ENCODE results near the gene PPP1R14C. TPM values are rescaled to one million over a fixed set of nuclear protein-coding genes. Genes with fewer than 3 reads are reported as not detected.

PPP1R14C gene
- total RNA-seq, 2 donors from 2014 or later = not detected

DNA sequence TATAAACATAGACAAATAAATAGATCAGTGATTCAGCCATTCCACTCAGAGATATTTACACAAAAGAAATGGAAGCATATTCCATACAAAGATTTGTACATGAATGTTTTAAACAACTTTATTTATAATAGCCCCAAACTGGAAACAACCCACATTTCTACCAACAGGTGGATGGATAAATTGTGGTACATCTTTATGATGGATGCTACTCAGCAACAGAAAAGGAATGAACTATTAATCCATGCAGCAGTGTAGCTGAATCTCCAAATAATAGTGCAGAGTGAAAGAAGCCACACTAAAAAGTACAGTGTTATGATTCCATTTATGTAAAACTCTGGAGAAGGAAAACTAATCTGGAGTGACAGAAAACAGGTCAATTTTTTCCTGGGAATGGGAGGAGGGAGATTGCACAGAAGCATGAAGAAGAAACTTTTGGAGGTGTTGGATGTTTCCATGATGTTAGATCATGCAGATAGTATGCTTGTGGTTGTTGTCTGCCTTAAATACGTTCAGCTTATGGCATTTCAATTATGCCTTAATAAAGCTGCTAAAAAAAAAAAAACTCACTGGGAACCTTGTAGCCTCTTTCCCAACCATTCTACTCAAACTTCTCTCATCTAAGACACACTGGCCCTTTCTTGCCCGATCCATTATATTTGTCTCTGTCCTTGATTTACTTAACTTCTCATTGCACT, 100.9 kb downstream of the PPP1R14C start:
- no peak for ATAC-seq (replicated peaks)
- no peak overlapping the region for H3K4me3 Mint-ChIP-seq
- no peaks in the 10 kb centered on the region for H3K36me3 Mint-ChIP-seq (ENCODE audit: low read depth)
- peaks cover 5% of the 10 kb centered on the region for H3K27me3 Mint-ChIP-seq
- H3K9me3 Mint-ChIP-seq = peaks cover 6% of the 10 kb centered on the region
- H3K27ac Mint-ChIP-seq = no peak overlapping the region
- H3K4me1 Mint-ChIP-seq = peaks cover 5% of the 10 kb centered on the region

DNA sequence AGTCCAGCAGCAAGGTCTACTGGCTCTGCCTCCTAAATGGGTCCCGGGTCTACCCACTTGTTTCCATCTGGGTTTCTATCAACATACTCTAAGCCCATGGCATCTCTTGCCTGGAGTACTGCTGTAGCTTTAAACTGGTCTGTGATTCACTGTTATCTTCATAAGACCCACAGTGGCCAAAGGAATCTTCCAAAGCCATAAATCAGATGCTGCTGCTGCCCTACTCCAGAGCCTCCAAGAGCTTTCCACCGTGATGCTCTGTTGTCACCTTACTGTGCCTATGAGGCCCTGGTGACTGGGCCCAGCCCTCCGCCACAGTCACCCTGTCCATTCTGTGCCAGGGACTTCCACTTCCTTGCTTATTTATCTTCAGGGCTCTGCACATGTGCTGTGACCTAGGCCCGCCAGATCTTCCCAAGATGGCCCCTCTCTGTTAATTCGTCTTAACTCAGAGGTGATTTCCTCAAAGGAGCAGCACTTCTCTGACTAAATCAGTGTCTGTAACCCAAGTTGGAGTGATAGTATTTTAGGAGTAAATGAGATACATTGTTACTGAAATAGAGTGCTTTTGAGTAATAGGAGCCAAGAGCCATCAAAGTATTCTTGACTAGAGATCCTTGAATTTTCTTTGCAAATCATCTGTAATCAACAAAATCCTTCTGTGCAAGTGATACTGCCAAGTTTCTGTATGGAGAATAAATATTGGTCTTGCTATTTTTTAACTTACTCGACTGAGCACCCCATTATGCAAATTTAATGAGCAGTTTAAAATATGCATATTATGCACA, 102.5 kb downstream of the PPP1R14C start:
- Mint-ChIP-seq H3K36me3 (ENCODE audit: low read depth) (no peaks in the 10 kb centered on the region), H3K27ac (no peak overlapping the region), H3K4me1 (peaks cover 5% of the 10 kb centered on the region), H3K27me3 (peaks cover 4% of the 10 kb centered on the region), H3K4me3 (no peak overlapping the region), H3K9me3 (peaks cover 4% of the 10 kb centered on the region)
- ATAC-seq (replicated peaks) = no peak

GRCh38 chr6:150247803-150248202, 105.0 kb downstream of the PPP1R14C start:
- no peak for ATAC-seq (replicated peaks)
- H3K36me3 Mint-ChIP-seq (ENCODE audit: low read depth) = no peaks in the 10 kb centered on the region
- H3K9me3 Mint-ChIP-seq = peaks cover 4% of the 10 kb centered on the region
- H3K27me3 Mint-ChIP-seq = peaks cover 10% of the 10 kb centered on the region
- H3K27ac Mint-ChIP-seq = no peak overlapping the region
- no peak overlapping the region for H3K4me3 Mint-ChIP-seq
- peaks cover 4% of the 10 kb centered on the region for H3K4me1 Mint-ChIP-seq

- Mint-ChIP-seq H3K9me3 (peaks cover 4% of the 10 kb centered on the region), H3K27ac (no peak overlapping the region), H3K27me3 (peaks cover 10% of the 10 kb centered on the region), H3K36me3 (ENCODE audit: low read depth) (no peaks in the 10 kb centered on the region), H3K4me3 (no peak overlapping the region), H3K4me1 (peaks cover 4% of the 10 kb centered on the region)
- ATAC-seq (replicated peaks) = no peak
Measured at GRCh38 chr6:150248300-150248699, 105.5 kb downstream of the PPP1R14C start.

GRCh38 chr6:150249261-150249660, 106.4 kb downstream of the PPP1R14C start:
- Mint-ChIP-seq H3K4me3 (no peak overlapping the region), H3K9me3 (peaks cover 4% of the 10 kb centered on the region), H3K36me3 (ENCODE audit: low read depth) (no peaks in the 10 kb centered on the region), H3K27me3 (peaks cover 16% of the 10 kb centered on the region), H3K27ac (no peak overlapping the region), H3K4me1 (peaks cover 4% of the 10 kb centered on the region)
- no peak for ATAC-seq (replicated peaks)

GRCh38 chr6:150250826-150251225, 108.0 kb downstream of the PPP1R14C start:
- no peak overlapping the region for H3K27ac Mint-ChIP-seq
- ATAC-seq (replicated peaks) = no peak
- peaks cover 4% of the 10 kb centered on the region for H3K9me3 Mint-ChIP-seq
- peaks cover 4% of the 10 kb centered on the region for H3K4me1 Mint-ChIP-seq
- no peaks in the 10 kb centered on the region for H3K36me3 Mint-ChIP-seq (ENCODE audit: low read depth)
- no peak overlapping the region for H3K4me3 Mint-ChIP-seq
- H3K27me3 Mint-ChIP-seq = peaks cover 27% of the 10 kb centered on the region

DNA sequence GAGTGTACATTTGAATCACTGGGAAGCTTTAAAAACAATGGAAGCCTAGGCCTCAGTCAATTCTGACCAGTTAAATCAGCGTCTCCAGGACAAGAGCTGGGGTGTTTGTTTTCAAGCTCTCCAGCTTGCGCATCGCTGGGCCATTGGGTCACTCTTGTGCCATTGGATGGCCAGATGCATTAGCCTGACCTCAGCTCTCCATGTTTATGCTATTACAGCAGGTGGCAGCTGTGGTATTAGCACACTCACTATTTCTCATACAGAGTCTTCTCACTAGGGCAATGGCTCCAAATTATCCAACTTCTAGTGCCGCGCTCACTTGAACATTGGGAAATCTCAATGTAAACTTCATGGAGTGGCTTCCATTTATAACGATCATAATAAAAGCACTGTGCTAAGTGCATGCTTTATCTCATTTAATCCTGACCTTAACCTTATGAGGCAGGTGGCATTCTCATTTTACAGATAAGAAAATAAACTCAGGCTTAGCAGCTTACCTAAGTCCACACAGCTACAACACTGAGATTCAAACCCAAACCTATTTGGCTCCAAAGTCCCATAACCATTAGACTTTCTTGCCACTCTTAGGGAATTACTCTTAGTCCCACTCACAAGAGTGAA, 108.8 kb downstream of the PPP1R14C start:
- H3K4me3 Mint-ChIP-seq = no peak overlapping the region
- no peak for ATAC-seq (replicated peaks)
- peaks cover 4% of the 10 kb centered on the region for H3K9me3 Mint-ChIP-seq
- peaks cover 12% of the 10 kb centered on the region for H3K4me1 Mint-ChIP-seq
- H3K27ac Mint-ChIP-seq = no peak overlapping the region
- no peaks in the 10 kb centered on the region for H3K36me3 Mint-ChIP-seq (ENCODE audit: low read depth)
- peaks cover 35% of the 10 kb centered on the region for H3K27me3 Mint-ChIP-seq

- Mint-ChIP-seq H3K9me3 (peaks cover 4% of the 10 kb centered on the region), H3K4me1 (peaks cover 13% of the 10 kb centered on the region), H3K27ac (no peak overlapping the region)
Measured at GRCh38 chr6:150252714-150253444, 110.0 kb downstream of the PPP1R14C start.

GRCh38 chr6:150253489-150253888, 110.6 kb downstream of the PPP1R14C start:
- Mint-ChIP-seq H3K4me3 (no peak overlapping the region), H3K36me3 (ENCODE audit: low read depth) (no peaks in the 10 kb centered on the region), H3K27ac (no peak overlapping the region), H3K4me1 (peaks cover 13% of the 10 kb centered on the region), H3K27me3 (peaks cover 38% of the 10 kb centered on the region), H3K9me3 (peaks cover 4% of the 10 kb centered on the region)
- ATAC-seq (replicated peaks) = no peak

More at GRCh38 chr6:150252714-150253444, 110.0 kb downstream of the PPP1R14C start:
- H3K36me3 Mint-ChIP-seq (ENCODE audit: low read depth) = no peaks in the 10 kb centered on the region
- H3K27me3 Mint-ChIP-seq = peaks cover 37% of the 10 kb centered on the region
- ATAC-seq (replicated peaks) = peak; percentile 64
- H3K4me3 Mint-ChIP-seq = no peak overlapping the region

DNA sequence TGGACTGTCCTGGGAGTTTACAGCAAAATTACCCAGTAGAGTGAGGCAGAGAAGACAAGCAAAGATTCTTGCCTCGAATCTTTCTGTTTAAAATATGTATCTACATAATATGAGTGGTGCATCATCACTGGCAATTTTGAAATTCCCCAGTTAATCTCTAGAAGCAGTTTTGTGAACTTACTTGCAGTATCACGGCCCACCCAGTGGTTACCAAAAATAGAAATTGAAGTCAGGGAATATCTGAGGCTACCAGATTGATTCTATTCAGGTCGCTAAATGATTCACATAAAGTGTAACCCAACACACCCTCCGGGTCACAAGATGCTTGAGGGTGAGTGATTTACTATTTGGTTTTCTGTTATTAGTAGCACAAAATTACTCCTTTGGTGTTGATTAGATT, 111.9 kb downstream of the PPP1R14C start:
- H3K36me3 Mint-ChIP-seq (ENCODE audit: low read depth) = no peaks in the 10 kb centered on the region
- peaks cover 37% of the 10 kb centered on the region for H3K27me3 Mint-ChIP-seq
- peak; percentile 59 for ATAC-seq (replicated peaks)
- H3K27ac Mint-ChIP-seq = no peak overlapping the region
- H3K4me3 Mint-ChIP-seq = no peak overlapping the region
- H3K9me3 Mint-ChIP-seq = no peaks in the 10 kb centered on the region
- peaks cover 13% of the 10 kb centered on the region for H3K4me1 Mint-ChIP-seq

DNA sequence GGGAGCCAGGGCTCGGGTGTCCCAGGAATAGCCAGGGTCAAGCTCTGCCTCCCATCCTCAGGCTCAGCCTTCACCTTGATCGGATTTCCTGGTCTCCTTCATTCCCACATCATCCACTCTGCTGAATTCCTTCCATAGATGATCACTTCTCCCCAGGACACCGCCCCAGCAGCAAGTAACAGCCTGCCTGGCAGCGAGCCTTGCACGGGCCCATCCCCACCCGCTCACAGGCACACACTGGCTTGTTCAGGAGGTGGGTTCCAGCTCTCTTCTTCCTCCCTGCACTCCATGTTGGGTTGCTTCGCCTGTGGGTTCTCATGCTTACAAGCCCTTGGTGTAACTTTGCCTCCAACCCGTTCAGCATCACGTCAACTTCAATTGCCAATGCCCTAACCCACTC, 113.0 kb downstream of the PPP1R14C start:
- Mint-ChIP-seq H3K4me3 (no peak overlapping the region), H3K27me3 (peaks cover 38% of the 10 kb centered on the region), H3K36me3 (ENCODE audit: low read depth) (no peaks in the 10 kb centered on the region), H3K4me1 (peaks cover 10% of the 10 kb centered on the region), H3K27ac (peak overlapping the region; percentile 44), H3K9me3 (no peaks in the 10 kb centered on the region)
- ATAC-seq (replicated peaks) = no peak

- peaks cover 9% of the 10 kb centered on the region for H3K4me1 Mint-ChIP-seq
- H3K36me3 Mint-ChIP-seq (ENCODE audit: low read depth) = no peaks in the 10 kb centered on the region
- peak; percentile 78 for ATAC-seq (replicated peaks)
- peaks cover 34% of the 10 kb centered on the region for H3K27me3 Mint-ChIP-seq
- H3K4me3 Mint-ChIP-seq = no peak overlapping the region
- H3K9me3 Mint-ChIP-seq = no peaks in the 10 kb centered on the region
- H3K27ac Mint-ChIP-seq = no peak overlapping the region
Measured at GRCh38 chr6:150256618-150257272, 113.9 kb downstream of the PPP1R14C start.

GRCh38 chr6:150258381-150258780, 115.5 kb downstream of the PPP1R14C start:
- ATAC-seq (replicated peaks) = no peak
- H3K4me3 Mint-ChIP-seq = no peak overlapping the region
- H3K9me3 Mint-ChIP-seq = no peaks in the 10 kb centered on the region
- peaks cover 34% of the 10 kb centered on the region for H3K27me3 Mint-ChIP-seq
- H3K4me1 Mint-ChIP-seq = peaks cover 9% of the 10 kb centered on the region
- H3K27ac Mint-ChIP-seq = no peak overlapping the region
- no peaks in the 10 kb centered on the region for H3K36me3 Mint-ChIP-seq (ENCODE audit: low read depth)

GRCh38 chr6:150260931-150261330, 118.1 kb downstream of the PPP1R14C start:
- Mint-ChIP-seq H3K27ac (no peak overlapping the region), H3K9me3 (no peaks in the 10 kb centered on the region), H3K4me3 (no peak overlapping the region)

More at GRCh38 chr6:150260931-150261330, 118.1 kb downstream of the PPP1R14C start:
- H3K4me1 Mint-ChIP-seq = peaks cover 8% of the 10 kb centered on the region
- no peaks in the 10 kb centered on the region for H3K36me3 Mint-ChIP-seq (ENCODE audit: low read depth)
- no peak for ATAC-seq (replicated peaks)
- H3K27me3 Mint-ChIP-seq = peaks cover 17% of the 10 kb centered on the region

All from activated T-helper 17 cell treated with anti-CD3 and anti-CD28 coated beads, Interleukin-2, amount 50 U/mL, for 72 hours (primary cell).